Measurements from ENCODE around the gene MYL7. TPM values are rescaled to one million over a fixed set of nuclear protein-coding genes. Genes with fewer than 3 reads are reported as not detected.

Gene MYL7
- total RNA-seq, 4 donors from 2014 or later: not detected

- peak; percentile 55 to 74 (median 56) for TF ChIP-seq POLR2AphosphoS5 (IDR thresholded peaks at IDR 0.05)
- peak in 1 of 5 experiments; percentile 20 for TF ChIP-seq CTCF (IDR thresholded peaks at IDR 0.05)
- peak; percentile 68 for TF ChIP-seq POLR2A (IDR thresholded peaks at IDR 0.05)
- TF ChIP-seq EP300 (IDR thresholded peaks at IDR 0.05; ENCODE audit: low read depth): no peak
- H3K4me3 ChIP-seq: peak within 1 kb of the TSS; percentile 50 to 84 (median 68)
- no peaks in the 10 kb centered on the region for H3K36me3 ChIP-seq
- peak; percentile 98 for DNase-seq
- intact Hi-C loops (cut with DNase I; ENCODE audit: low total_unique reads): loop anchor here (5.0 kb wide), 1 partner anchor 246 kb away; no protein-coding TSS in a partner anchor
- peaks cover 6 to 20% (median 7%) of the 10 kb centered on the region in 4 donors for H3K4me1 ChIP-seq
- H3K27ac ChIP-seq: peak within 1 kb of the TSS; percentile 84 to 90 (median 88)
- 0 to 1% methylated on average over 4 to 45 of the region's 86 CpGs for WGBS, 2 donors (ENCODE audit: low coverage in 1 of 2)
- in situ Hi-C loops (cut with MboI; ENCODE audit: low pct_ligation_motif_present in 1 of 4, low pct_unique_long_range_greater_than_20kb in 1 of 4, low sequenced_read_pairs in 3 of 4): no loop called here
- no peaks in the 10 kb centered on the region for H3K27me3 ChIP-seq
- no peaks in the 10 kb centered on the region for H3K9me3 ChIP-seq
Measured at GRCh38 chr7:44123190-44124003, 17.7 kb downstream of the MYL7 start, which contains the start of gene POLD2. TSS of gene POLD2 (minus strand) at chr7:44123548. CDS start at chr7:44122053, 1,495 bp downstream.

- H3K4me3 ChIP-seq: peak overlapping the region in 3 of 4 donors; percentile 50 to 84 (median 80)
- H3K36me3 ChIP-seq: no peaks in the 10 kb centered on the region
- no peaks in the 10 kb centered on the region for H3K9me3 ChIP-seq
- DNase-seq: no peak
- in situ Hi-C loops (cut with MboI; ENCODE audit: low pct_ligation_motif_present in 1 of 4, low pct_unique_long_range_greater_than_20kb in 1 of 4, low sequenced_read_pairs in 3 of 4) (no loop called here), intact Hi-C loops (cut with DNase I; ENCODE audit: low total_unique reads) (loop anchor here (5.0 kb wide), 1 partner anchor 245 kb away; no protein-coding TSS in a partner anchor)
- H3K4me1 ChIP-seq: peaks cover 6 to 20% (median 7%) of the 10 kb centered on the region in 4 donors
- no peak for TF ChIP-seq CTCF (IDR thresholded peaks at IDR 0.05)
- no peak for TF ChIP-seq POLR2AphosphoS5 (IDR thresholded peaks at IDR 0.05)
- no peak for TF ChIP-seq EP300 (IDR thresholded peaks at IDR 0.05; ENCODE audit: low read depth)
- no peak for TF ChIP-seq POLR2A (IDR thresholded peaks at IDR 0.05)
- no peaks in the 10 kb centered on the region for H3K27me3 ChIP-seq
- 30 to 50% methylated on average over 1 of the region's 1 CpG for WGBS, 2 donors (ENCODE audit: low coverage in 1 of 2)
- peak overlapping the region; percentile 84 to 90 (median 88) for H3K27ac ChIP-seq
Measured at GRCh38 chr7:44122529-44122928, 18.6 kb downstream of the MYL7 start.

GRCh38 chr7:44121761-44122420, 19.2 kb downstream of the MYL7 start:
- no peak overlapping the region for H3K4me3 ChIP-seq
- DNase-seq: no peak
- no peaks in the 10 kb centered on the region for H3K9me3 ChIP-seq
- in situ Hi-C loops (cut with MboI; ENCODE audit: low pct_ligation_motif_present in 1 of 4, low pct_unique_long_range_greater_than_20kb in 1 of 4, low sequenced_read_pairs in 3 of 4) (no loop called here), intact Hi-C loops (cut with DNase I; ENCODE audit: low total_unique reads) (loop anchor here (5.0 kb wide), 1 partner anchor 245 kb away; no protein-coding TSS in a partner anchor)
- H3K36me3 ChIP-seq: no peaks in the 10 kb centered on the region
- peak overlapping the region in 1 of 4 donors; percentile 88 for H3K27ac ChIP-seq
- H3K27me3 ChIP-seq: no peaks in the 10 kb centered on the region
- TF ChIP-seq CTCF (IDR thresholded peaks at IDR 0.05) (no peak), POLR2AphosphoS5 (IDR thresholded peaks at IDR 0.05) (no peak), EP300 (IDR thresholded peaks at IDR 0.05; ENCODE audit: low read depth) (no peak), POLR2A (IDR thresholded peaks at IDR 0.05) (no peak)
- peaks cover 6 to 20% (median 7%) of the 10 kb centered on the region in 4 donors for H3K4me1 ChIP-seq
- 94 to 95% methylated on average over 3 to 12 of the region's 12 CpGs for WGBS, 2 donors (ENCODE audit: low coverage in 1 of 2)

- Histone ChIP-seq H3K9me3 (no peaks in the 10 kb centered on the region), H3K4me1 (peaks cover 6 to 20% (median 7%) of the 10 kb centered on the region in 4 donors), H3K36me3 (no peaks in the 10 kb centered on the region), H3K27ac (no peak overlapping the region), H3K27me3 (no peaks in the 10 kb centered on the region), H3K4me3 (no peak overlapping the region)
- TF ChIP-seq CTCF (IDR thresholded peaks at IDR 0.05) (no peak), POLR2A (IDR thresholded peaks at IDR 0.05) (no peak), EP300 (IDR thresholded peaks at IDR 0.05; ENCODE audit: low read depth) (no peak), POLR2AphosphoS5 (IDR thresholded peaks at IDR 0.05) (no peak)
- in situ Hi-C loops (cut with MboI; ENCODE audit: low pct_ligation_motif_present in 1 of 4, low pct_unique_long_range_greater_than_20kb in 1 of 4, low sequenced_read_pairs in 3 of 4): no loop called here
- 86 to 88% methylated on average over 1 to 6 of the region's 6 CpGs for WGBS, 2 donors (ENCODE audit: low coverage in 1 of 2)
- intact Hi-C loops (cut with DNase I; ENCODE audit: low total_unique reads): loop anchor here (5.0 kb wide), 1 partner anchor 243 kb away; no protein-coding TSS in a partner anchor
- no peak for DNase-seq
Measured at GRCh38 chr7:44120395-44120794, 20.7 kb downstream of the MYL7 start.
